ENCODE results near the gene SPEM3. TPM values are rescaled to one million over a fixed set of nuclear protein-coding genes. Genes with fewer than 3 reads are reported as not detected.

Gene SPEM3
- polyA plus RNA-seq, 2 of the 4 experiments (the other 2 are of a cell fraction), result not detected

DNA sequence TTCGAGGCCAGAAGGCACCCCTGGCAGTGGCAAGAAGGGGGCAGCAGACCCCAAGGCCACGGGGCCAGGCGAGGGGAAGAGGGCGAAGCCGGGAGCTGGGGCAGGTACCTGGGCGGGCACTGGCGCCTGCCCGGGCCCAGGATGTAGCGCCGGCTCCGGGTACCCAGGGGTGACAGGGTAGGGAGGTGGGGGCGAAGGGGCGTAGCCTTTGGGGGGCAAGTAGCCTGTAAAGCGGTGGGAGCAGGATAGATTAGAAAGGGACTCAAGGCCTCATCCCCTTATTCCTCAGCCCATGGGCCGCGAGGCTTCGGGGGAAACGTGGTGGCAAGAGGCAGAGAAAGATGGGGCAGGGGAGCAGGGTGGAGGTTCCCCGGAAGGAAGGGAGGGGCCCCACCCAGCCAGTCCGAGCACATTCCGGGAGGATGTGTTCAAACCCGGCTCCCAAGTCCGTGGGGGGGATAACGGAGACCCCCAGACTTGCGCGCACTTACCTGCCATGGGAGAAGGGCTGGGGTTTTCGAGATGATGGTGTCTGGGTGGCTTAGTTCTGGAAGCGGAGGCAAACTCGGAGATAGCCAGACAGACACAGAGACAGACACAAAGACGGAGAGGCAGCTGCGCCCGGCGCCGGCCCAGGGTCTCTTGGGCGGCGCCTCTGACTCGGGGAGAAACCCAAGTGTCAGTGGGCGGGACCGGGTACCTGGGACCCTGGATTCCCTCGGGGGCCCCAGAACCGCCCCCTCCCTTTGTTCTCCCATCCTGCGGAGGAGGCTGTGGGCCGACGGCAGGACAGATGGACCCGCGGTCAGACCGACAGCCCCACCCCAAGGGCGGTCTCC lies 34.8 kb upstream of the SPEM3 start:
- Histone ChIP-seq H3K4me3 (peak overlapping the region; percentile 71), H3K9me3 (no peaks in the 10 kb centered on the region), H3K4me2 (peak overlapping the region; percentile 88), H3K27ac (peak overlapping the region; percentile 83 to 92), H3K4me1 (peaks cover 10% of the 10 kb centered on the region; the same call in 1 of the 3 replicates)
- FAIRE-seq (no peak), ATAC-seq (peak; percentile 41 to 56; a peak in 5 of 6 replicates), DNase-seq (ENCODE audit: low read depth in 1 of 2, low spot score in 1 of 2) (peak in 1 of 2 experiments; percentile 51)
- POLR2A ChIA-PET, result interaction anchor here (0.6 to 2.9 kb wide), 12 partner anchors 10 to 167 kb away, joined by 3 to 26 read pairs (median 4); partner anchors contain the start of genes KCTD11, NEURL4, POLR2A and TMEM102
- TF ChIP-seq PHF8 (IDR thresholded peaks at IDR 0.05; ENCODE audit: borderline replicate concordance, low read depth), result 0 out of 2 replicates have a peak, but pooled peaks have one; percentile 23
- no peak for TF ChIP-seq JUN (IDR thresholded peaks at IDR 0.05)
- no peak for TF ChIP-seq ZC3H11A (IDR thresholded peaks at IDR 0.05)
- TF ChIP-seq, protein P1, sequence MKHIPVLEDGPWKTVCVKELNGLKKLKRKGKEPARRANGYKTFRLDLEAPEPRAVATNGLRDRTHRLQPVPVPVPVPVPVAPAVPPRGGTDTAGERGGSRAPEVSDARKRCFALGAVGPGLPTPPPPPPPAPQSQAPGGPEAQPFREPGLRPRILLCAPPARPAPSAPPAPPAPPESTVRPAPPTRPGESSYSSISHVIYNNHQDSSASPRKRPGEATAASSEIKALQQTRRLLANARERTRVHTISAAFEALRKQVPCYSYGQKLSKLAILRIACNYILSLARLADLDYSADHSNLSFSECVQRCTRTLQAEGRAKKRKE (CRISPR knock-in tag; IDR thresholded peaks at IDR 0.05; ENCODE audit: low read depth), result no peak
- TF ChIP-seq, protein P2, sequence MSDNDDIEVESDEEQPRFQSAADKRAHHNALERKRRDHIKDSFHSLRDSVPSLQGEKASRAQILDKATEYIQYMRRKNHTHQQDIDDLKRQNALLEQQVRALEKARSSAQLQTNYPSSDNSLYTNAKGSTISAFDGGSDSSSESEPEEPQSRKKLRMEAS (IDR thresholded peaks at IDR 0.05), result 0 out of 2 replicates have a peak, but pooled peaks have one; percentile 29
- TF ChIP-seq ZNF302 (CRISPR knock-in tag; IDR thresholded peaks at IDR 0.05), result no peak
- no peak for TF ChIP-seq SREBF2 (IDR thresholded peaks at IDR 0.05)
- no peak for TF ChIP-seq CEBPB (IDR thresholded peaks at IDR 0.05)
- TF ChIP-seq CBX8 (IDR thresholded peaks at IDR 0.05), result no peak
- no peak for TF ChIP-seq HOXB13 (CRISPR knock-in tag; IDR thresholded peaks at IDR 0.05; ENCODE audit: low read depth)
- TF ChIP-seq RFX5 (IDR thresholded peaks at IDR 0.05), result no peak
- no peak for TF ChIP-seq RNF2 (IDR thresholded peaks at IDR 0.05; ENCODE audit: borderline replicate concordance, low read depth)
- TF ChIP-seq POLR2A (IDR thresholded peaks at IDR 0.05; ENCODE audit: low read length), result no peak
- 27% methylated on average over 46 of the region's 48 CpGs for WGBS (ENCODE audit: missing lambda C conversion rate)
- CTCF ChIA-PET, result interaction anchor here (1.2 to 17.1 kb wide), 5 partner anchors 9 to 167 kb away, joined by 5 to 139 read pairs (median 12); partner anchors contain the start of genes KCTD11, TMEM102, TMEM256 and TMEM95

DNA sequence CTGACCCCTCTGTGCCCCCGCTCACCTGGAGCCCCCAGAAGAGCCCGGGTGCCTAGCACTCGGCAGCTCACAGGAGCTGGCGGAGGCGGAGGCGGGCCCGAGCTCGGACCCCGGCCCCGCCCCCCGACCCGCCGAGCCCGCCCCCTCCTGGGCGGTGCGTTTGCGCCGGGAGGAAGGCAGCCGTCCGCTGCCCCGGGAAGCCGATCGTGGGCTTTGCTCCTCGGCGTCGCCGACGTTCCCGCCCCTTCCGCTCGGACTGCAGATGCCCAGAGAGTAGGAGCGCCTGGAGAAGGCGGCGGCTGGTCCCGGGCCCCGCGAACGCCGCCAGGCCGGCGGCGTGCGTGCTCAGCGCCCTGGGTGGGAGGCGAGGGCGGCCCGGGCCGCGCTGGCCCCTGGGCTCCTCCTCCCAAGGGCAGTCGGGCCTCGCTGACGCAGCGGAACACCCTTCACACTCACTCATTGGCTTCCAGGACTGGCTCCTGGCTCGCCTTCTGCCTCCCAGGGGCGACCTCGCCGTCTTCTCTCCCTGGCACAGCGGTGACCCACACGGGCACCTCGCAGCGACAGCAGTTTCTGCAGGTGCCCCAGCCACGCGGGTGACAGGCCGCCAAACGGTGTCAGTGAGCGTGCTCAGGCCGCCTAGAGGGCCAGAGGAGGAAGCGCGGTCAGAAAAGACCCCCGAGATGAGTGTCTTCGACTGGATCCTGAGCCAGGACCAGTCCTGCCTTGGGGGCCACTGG lies 34.0 kb upstream of the SPEM3 start, which contains the start of gene PLSCR3:
PLSCR3 (minus strand) TSS at position 74 of the 740 bp plus-strand sequence. CDS start 415 bp downstream, outside the sequence.
- ATAC-seq (peak; percentile 90 to 91), DNase-seq (ENCODE audit: low read depth in 1 of 2, low spot score in 1 of 2) (peak; percentile 83 to 91), FAIRE-seq (peak; percentile 72)
- peaks cover 10% of the 10 kb centered on the region; the same call in 1 of the 3 replicates for H3K4me1 ChIP-seq
- POLR2A ChIA-PET, result interaction anchor here (0.6 to 2.9 kb wide), 12 partner anchors 9 to 166 kb away, joined by 3 to 26 read pairs (median 4); partner anchors contain the start of genes KCTD11, NEURL4, POLR2A and TMEM102
- peak within 1 kb of the TSS; percentile 88 for H3K4me2 ChIP-seq
- WGBS (ENCODE audit: missing lambda C conversion rate), result 2% methylated on average over 39 of the region's 71 CpGs
- peak within 1 kb of the TSS; percentile 71 for H3K4me3 ChIP-seq
- CTCF ChIA-PET, result interaction anchor here (0.7 to 17.1 kb wide), 7 partner anchors 8 to 166 kb away, joined by 3 to 139 read pairs (median 6); partner anchors contain the start of genes KCTD11, TMEM102, TMEM256 and TMEM95
- H3K9me3 ChIP-seq, result no peaks in the 10 kb centered on the region
- peak within 1 kb of the TSS; percentile 83 to 92 for H3K27ac ChIP-seq
- TF ChIP-seq NFE2L2 (conservative IDR thresholded peaks at IDR 0.05; ENCODE audit: low read length) (no peak), CEBPB (IDR thresholded peaks at IDR 0.05) (no peak), HOXB5 (CRISPR knock-in tag; IDR thresholded peaks at IDR 0.05) (peak; percentile 80; the same call in 1 of the 2 replicates), EP300 (IDR thresholded peaks at IDR 0.05) (no peak), SREBF2 (IDR thresholded peaks at IDR 0.05) (no peak), EHF (CRISPR knock-in tag; IDR thresholded peaks at IDR 0.05) (peak; percentile 63; the same call in 1 of the 2 replicates), JUNB (IDR thresholded peaks at IDR 0.05) (no peak), HOXA7 (CRISPR knock-in tag; IDR thresholded peaks at IDR 0.05) (no peak), SMC3 (IDR thresholded peaks at IDR 0.05) (no peak), CBX8 (IDR thresholded peaks at IDR 0.05) (no peak), JUN (IDR thresholded peaks at IDR 0.05) (peak; percentile 87 to 93; a peak in 4 of 5 replicates), ZSCAN20 (CRISPR knock-in tag; IDR thresholded peaks at IDR 0.05) (no peak), ZC3H11A (IDR thresholded peaks at IDR 0.05) (no peak), HDAC2 (IDR thresholded peaks at IDR 0.05) (no peak), KDM5A (IDR thresholded peaks at IDR 0.05) (no peak), MAZ (IDR thresholded peaks at IDR 0.05; ENCODE audit: borderline replicate concordance, low read depth, low read length) (no peak), BHLHE40 (IDR thresholded peaks at IDR 0.05; ENCODE audit: low read depth, low read length) (no peak), TP53 (CRISPR knock-in tag; IDR thresholded peaks at IDR 0.05) (0 out of 2 replicates have a peak, but pooled peaks have one; percentile 46), RARB (CRISPR knock-in tag; IDR thresholded peaks at IDR 0.05) (no peak)
- TF ChIP-seq, protein P3, sequence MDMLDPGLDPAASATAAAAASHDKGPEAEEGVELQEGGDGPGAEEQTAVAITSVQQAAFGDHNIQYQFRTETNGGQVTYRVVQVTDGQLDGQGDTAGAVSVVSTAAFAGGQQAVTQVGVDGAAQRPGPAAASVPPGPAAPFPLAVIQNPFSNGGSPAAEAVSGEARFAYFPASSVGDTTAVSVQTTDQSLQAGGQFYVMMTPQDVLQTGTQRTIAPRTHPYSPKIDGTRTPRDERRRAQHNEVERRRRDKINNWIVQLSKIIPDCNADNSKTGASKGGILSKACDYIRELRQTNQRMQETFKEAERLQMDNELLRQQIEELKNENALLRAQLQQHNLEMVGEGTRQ (IDR thresholded peaks at IDR 0.05), result no peak
- TF ChIP-seq, protein P4, sequence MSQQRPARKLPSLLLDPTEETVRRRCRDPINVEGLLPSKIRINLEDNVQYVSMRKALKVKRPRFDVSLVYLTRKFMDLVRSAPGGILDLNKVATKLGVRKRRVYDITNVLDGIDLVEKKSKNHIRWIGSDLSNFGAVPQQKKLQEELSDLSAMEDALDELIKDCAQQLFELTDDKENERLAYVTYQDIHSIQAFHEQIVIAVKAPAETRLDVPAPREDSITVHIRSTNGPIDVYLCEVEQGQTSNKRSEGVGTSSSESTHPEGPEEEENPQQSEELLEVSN (IDR thresholded peaks at IDR 0.05; ENCODE audit: borderline replicate concordance, low read depth), result peak; percentile 85
- TF ChIP-seq, protein P5, sequence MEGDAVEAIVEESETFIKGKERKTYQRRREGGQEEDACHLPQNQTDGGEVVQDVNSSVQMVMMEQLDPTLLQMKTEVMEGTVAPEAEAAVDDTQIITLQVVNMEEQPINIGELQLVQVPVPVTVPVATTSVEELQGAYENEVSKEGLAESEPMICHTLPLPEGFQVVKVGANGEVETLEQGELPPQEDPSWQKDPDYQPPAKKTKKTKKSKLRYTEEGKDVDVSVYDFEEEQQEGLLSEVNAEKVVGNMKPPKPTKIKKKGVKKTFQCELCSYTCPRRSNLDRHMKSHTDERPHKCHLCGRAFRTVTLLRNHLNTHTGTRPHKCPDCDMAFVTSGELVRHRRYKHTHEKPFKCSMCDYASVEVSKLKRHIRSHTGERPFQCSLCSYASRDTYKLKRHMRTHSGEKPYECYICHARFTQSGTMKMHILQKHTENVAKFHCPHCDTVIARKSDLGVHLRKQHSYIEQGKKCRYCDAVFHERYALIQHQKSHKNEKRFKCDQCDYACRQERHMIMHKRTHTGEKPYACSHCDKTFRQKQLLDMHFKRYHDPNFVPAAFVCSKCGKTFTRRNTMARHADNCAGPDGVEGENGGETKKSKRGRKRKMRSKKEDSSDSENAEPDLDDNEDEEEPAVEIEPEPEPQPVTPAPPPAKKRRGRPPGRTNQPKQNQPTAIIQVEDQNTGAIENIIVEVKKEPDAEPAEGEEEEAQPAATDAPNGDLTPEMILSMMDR (IDR thresholded peaks at IDR 0.05), result peak; percentile 28
- TF ChIP-seq, protein P1 (CRISPR knock-in tag; IDR thresholded peaks at IDR 0.05; ENCODE audit: low read depth), result 0 out of 2 replicates have a peak, but pooled peaks have one; percentile 48

Measured in A549 (cell line).